Transverse colon (tissue), 4 donors: ENCODE results near the gene CELSR3.

ENCODE experiments used
- CTCF ChIP-seq, 5 experiments: fragments of 200-600 bp in 3 of 5; fragments of 450-650 bp in 2 of 5; sonication (generic) in 3 of 5; IDR thresholded peaks; 1 replicate in 2 of 5; 2 replicates in 3 of 5; pipeline ENCODE4 v1.5.1; 2016 to 2017; ENCODE audit warnings: antibody characterized with exemption in 5 of 5, inconsistent platforms in 3 of 5, mild to moderate bottlenecking in 2 of 5, moderate library complexity in 1 of 5
- EP300 ChIP-seq: sonication (generic); formaldehyde crosslinking; IDR thresholded peaks from one replicate; pipeline ENCODE4 v1.6.1; 2017; ENCODE audit warnings: antibody characterized with exemption, low read depth
- POLR2A ChIP-seq: fragments of 450-650 bp; IDR thresholded peaks from one replicate; pipeline ENCODE4 v1.6.1; 2016; ENCODE audit warnings: antibody characterized with exemption, mild to moderate bottlenecking, moderate library complexity
- POLR2AphosphoS5 ChIP-seq, 3 donors: sonication (generic); formaldehyde crosslinking; IDR thresholded peaks; one replicate each; pipeline ENCODE4 v1.6.1; 2016; ENCODE audit warnings: antibody characterized with exemption in 3 of 3

GRCh38 chr3:48681974-48682610 lies 19.4 kb upstream of the CELSR3 start:
- TF ChIP-seq CTCF (IDR thresholded peaks at IDR 0.05): no peak
- no peak for TF ChIP-seq EP300
- TF ChIP-seq POLR2A: no peak
- TF ChIP-seq POLR2AphosphoS5 (IDR thresholded peaks at IDR 0.05): no peak
